Mucosa of descending colon (tissue), 3 donors: Measurements from ENCODE around the gene CRIP1. TPM values are rescaled to one million over a fixed set of nuclear protein-coding genes. Genes with fewer than 3 reads are reported as not detected.
A peak's percentile ranks its signal among the peaks of the same experiment; 100 is the strongest.

Experiments
- ATAC-seq: fragments of 200-7000 bp; cut with Tn5 transposase; one replicate; pipeline ENCODE4 v1.9.1; 2020; ENCODE audit warnings: mild to moderate bottlenecking, moderate library complexity
- DNase-seq, 3 donors: peaks; one replicate each; pipeline ENCODE4 v3.0.0-alpha.2; 2020
- H3K36me3 ChIP-seq: fragments of 200-600 bp; one replicate; pipeline ENCODE4 v1.8.0; 2021; ENCODE audit warnings: low read depth, mild to moderate bottlenecking
- H3K4me1 ChIP-seq: fragments of 200-600 bp; one replicate; pipeline ENCODE4 v1.8.0; 2021; ENCODE audit warnings: low read depth, mild to moderate bottlenecking
- H3K4me3 ChIP-seq: fragments of 200-600 bp; one replicate; pipeline ENCODE4 v1.8.0; 2021; ENCODE audit warnings: mild to moderate bottlenecking
- H3K9me3 ChIP-seq: fragments of 200-600 bp; one replicate; pipeline ENCODE4 v1.8.0; 2021; ENCODE audit warnings: mild to moderate bottlenecking
- intact Hi-C, 2 donors: fragments of 100-400 bp; cut with DNase I in 1 of 2; cut with micrococcal nuclease in 1 of 2; formaldehyde crosslinking; loops; one replicate each; pipeline versions ENCODE4 v1.11.0 to v1.11.1; 2022; cut with DNase I, micrococcal nuclease
- total RNA-seq, 3 donors: library from RNA; stranded (reverse); fragmentation: NEBNext Ultra II Directional in 2 of 3; extraction: Animal tissue kit (Norgen Biotek cat#: 25700) in 2 of 3; gene quantifications; one replicate each; pipeline versions ENCODE4 v1.2.1 to v1.2.4, GENCODE V29; 2021 to 2023
- TF ChIP-seq, protein P1 (sequence below): fragments of 200-600 bp; IDR thresholded peaks from one replicate; pipeline ENCODE4 v1.8.0; 2022; ENCODE audit warnings: antibody characterized with exemption, mild to moderate bottlenecking
- donor health status: DM: no; HTN: no; CAD: no; lungs with moderate emphysema.
- donor health status: DM: no; HTN: no; CAD: no.
- donor health status: DM: no; HTN: yes; CAD: no.

The CRIP1 gene
- total RNA-seq, 3 donors from 2014 or later: 41.3 to 144 (median 142) TPM

DNA sequence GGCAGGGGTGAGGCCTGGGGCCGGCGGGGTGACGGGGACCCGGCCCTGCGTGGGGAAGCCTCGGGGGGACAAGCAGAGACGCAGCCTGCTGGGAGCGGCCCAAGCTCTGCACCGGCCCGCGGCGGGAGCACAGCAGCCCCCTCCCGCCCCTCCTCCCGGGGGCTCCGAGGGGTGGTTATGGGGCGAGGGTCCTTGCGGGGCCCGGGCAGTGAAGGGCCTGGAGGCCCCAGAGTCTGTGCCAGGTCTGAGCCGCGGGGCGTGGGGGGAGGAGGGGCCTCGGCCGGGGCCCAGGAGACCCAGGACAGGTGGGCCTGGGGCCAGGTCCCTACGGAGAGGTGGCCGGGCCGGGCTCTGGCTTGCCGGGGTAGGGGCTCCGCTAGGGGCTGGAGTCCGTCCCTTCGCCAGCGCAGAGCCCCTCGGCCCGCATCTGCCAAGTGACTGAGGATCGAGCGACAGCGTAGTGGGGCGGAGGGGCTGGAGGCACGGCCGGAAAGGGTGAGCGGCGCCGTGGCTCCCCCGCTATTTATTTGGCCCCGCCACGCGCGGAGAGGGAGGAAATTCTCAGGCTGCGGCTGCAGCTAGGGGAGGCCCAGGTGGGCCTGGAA, 40.2 kb downstream of the CRIP1 start:
- intact Hi-C loops: loop anchor here in 1 of 2 donors (10.0 kb wide), 1 partner anchor 82 kb away; no protein-coding TSS in a partner anchor

DNA sequence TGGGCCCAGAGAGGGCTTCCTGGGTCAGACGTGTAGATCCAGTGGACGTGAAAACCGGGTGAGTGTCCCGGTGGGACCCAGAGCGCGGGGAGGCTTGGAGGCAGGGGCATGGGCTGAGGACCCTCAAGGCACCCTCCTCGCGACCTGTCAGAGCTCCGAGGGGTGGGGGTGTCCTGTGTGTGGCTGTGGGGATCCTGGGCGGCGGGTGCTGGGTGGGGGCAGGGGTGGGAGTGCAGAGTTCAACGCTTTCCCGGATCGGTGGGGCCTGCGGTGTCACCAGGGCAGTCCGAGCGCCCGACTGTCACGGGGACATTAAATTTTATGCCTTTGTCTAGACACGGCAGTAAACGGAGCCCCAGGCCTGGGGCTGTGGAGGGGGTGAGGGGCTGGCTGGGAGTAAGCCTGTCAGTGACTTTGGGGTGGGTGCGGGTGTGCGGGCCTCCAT, 40.7 kb downstream of the CRIP1 start:
- ATAC-seq (no peak), DNase-seq (peak in 1 of 3 donors; percentile 56)
- H3K36me3 ChIP-seq: no peaks in the 10 kb centered on the region
- H3K4me3 ChIP-seq: no peak overlapping the region
- H3K4me1 ChIP-seq: peaks cover 29% of the 10 kb centered on the region
- intact Hi-C loops: loop anchor here in 1 of 2 donors (10.0 kb wide), 1 partner anchor 83 kb away; no protein-coding TSS in a partner anchor
- no peaks in the 10 kb centered on the region for H3K9me3 ChIP-seq
- TF ChIP-seq, protein P1, sequence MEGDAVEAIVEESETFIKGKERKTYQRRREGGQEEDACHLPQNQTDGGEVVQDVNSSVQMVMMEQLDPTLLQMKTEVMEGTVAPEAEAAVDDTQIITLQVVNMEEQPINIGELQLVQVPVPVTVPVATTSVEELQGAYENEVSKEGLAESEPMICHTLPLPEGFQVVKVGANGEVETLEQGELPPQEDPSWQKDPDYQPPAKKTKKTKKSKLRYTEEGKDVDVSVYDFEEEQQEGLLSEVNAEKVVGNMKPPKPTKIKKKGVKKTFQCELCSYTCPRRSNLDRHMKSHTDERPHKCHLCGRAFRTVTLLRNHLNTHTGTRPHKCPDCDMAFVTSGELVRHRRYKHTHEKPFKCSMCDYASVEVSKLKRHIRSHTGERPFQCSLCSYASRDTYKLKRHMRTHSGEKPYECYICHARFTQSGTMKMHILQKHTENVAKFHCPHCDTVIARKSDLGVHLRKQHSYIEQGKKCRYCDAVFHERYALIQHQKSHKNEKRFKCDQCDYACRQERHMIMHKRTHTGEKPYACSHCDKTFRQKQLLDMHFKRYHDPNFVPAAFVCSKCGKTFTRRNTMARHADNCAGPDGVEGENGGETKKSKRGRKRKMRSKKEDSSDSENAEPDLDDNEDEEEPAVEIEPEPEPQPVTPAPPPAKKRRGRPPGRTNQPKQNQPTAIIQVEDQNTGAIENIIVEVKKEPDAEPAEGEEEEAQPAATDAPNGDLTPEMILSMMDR: no peak

More for the DNA sequence above, 40.2 kb downstream of the CRIP1 start:
- TF ChIP-seq, protein P1: no peak
- DNase-seq: peak in 1 of 3 donors; percentile 53
- ATAC-seq: no peak
- no peaks in the 10 kb centered on the region for H3K36me3 ChIP-seq
- no peaks in the 10 kb centered on the region for H3K9me3 ChIP-seq
- no peak overlapping the region for H3K4me3 ChIP-seq
- peaks cover 29% of the 10 kb centered on the region for H3K4me1 ChIP-seq

DNA sequence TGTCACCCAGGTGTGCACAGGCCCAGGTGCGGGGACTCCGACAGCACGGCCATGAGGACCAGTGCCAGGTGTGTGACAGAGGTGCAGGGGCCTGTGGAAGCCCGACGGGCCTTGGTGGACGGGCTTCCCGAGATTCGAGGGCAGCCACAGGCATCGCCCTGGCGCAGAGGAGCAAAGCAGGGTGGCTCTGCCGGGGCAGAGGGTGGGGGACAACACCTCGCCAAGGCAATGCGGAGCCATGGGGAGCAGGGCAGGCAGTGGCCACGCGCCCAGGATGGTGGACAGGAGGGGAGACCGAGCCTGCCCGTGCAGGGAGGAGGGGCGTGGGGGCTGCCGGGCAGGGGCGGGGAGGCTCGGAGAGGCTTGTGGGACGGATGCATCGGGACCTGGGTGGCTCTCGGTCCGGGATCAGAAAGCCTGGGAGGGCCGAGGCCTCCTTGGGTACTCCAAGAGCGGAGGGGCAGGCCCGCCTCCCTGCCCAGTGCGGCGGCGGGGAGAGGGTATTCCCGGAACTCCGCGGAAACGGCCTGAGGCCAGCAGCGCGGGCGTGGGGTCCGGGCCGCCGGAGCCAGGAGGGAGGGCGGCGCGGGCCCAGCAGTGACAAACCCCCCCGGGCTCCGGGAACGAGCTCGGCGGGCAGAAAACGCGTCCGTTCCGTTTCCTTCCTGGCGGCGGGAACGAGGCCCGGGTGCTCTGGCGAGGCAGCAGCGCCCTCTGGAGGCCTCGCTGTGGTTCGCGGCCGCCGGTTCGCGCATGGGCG, 41.3 kb downstream of the CRIP1 start:
- ATAC-seq: peak; percentile 87
- H3K4me3 ChIP-seq: no peak overlapping the region

DNA sequence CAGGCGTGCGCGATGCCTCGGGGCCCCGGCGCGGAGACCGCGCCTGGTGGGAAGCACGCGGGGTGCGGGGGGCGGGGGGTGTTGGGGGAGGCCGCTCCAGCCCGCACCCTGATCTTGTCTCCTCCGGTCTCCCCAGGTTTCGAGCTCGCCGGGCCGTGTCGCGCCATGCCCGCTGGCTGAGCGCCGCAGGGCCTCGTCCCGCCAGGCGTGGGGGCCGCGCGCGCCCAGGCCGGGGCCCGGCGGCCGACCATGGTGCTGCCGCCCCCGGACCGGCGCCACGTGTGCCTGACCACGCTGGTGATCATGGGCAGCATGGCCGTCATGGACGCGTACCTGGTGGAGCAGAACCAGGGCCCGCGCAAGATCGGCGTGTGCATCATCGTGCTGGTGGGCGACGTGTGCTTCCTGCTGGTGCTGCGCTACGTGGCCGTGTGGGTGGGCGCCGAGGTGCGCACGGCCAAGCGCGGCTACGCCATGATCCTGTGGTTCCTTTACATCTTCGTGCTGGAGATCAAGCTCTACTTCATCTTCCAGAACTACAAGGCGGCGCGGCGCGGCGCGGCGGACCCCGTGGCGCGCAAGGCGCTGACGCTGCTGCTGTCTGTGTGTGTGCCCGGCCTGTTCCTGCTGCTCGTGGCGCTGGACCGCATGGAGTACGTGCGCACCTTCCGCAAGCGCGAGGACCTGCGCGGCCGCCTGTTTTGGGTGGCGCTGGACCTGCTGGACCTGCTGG, 42.1 kb downstream of the CRIP1 start:
- ATAC-seq: no peak

More for the DNA sequence above, 41.3 kb downstream of the CRIP1 start:
- TF ChIP-seq, protein P1: peak; percentile 88
- no peaks in the 10 kb centered on the region for H3K9me3 ChIP-seq
- no peaks in the 10 kb centered on the region for H3K36me3 ChIP-seq
- DNase-seq: peak; percentile 82 to 86 (median 85)
- intact Hi-C loops: loop anchor here in 1 of 2 donors (10.0 kb wide), 1 partner anchor 83 kb away; no protein-coding TSS in a partner anchor
- H3K4me1 ChIP-seq: peaks cover 29% of the 10 kb centered on the region

DNA sequence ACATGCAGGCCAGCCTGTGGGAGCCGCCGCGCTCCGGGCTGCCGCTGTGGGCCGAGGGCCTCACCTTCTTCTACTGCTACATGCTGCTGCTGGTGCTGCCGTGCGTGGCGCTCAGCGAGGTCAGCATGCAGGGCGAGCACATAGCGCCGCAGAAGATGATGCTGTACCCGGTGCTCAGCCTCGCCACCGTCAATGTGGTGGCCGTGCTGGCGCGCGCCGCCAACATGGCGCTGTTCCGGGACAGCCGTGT, 42.6 kb downstream of the CRIP1 start:
- Histone ChIP-seq H3K4me1 (peaks cover 29% of the 10 kb centered on the region), H3K9me3 (no peaks in the 10 kb centered on the region), H3K4me3 (no peak overlapping the region), H3K36me3 (no peaks in the 10 kb centered on the region)
- peak in 1 of 3 donors; percentile 36 for DNase-seq
- no peak for ATAC-seq
- TF ChIP-seq, protein P1: no peak
- intact Hi-C loops: loop anchor here in 1 of 2 donors (10.0 kb wide), 1 partner anchor 84 kb away; no protein-coding TSS in a partner anchor

More for the DNA sequence above, 42.1 kb downstream of the CRIP1 start:
- Histone ChIP-seq H3K36me3 (no peaks in the 10 kb centered on the region), H3K4me3 (no peak overlapping the region), H3K9me3 (no peaks in the 10 kb centered on the region), H3K4me1 (peaks cover 29% of the 10 kb centered on the region)
- TF ChIP-seq, protein P1: no peak
- intact Hi-C loops: loop anchor here in 1 of 2 donors (10.0 kb wide), 1 partner anchor 84 kb away; no protein-coding TSS in a partner anchor
- DNase-seq: peak in 2 of 3 donors; percentile 40 to 62
